Activated T-helper 2 cell treated with anti-CD3 and anti-CD28 coated beads, Interferon-gamma antibody, Interleukin-2, Interleukin-4, amounts not matched to agents 10 μg/mL and 5 μg/mL and 100 μg/mL, durations not matched to agents 14 hours and 24 hours and 36 hours (primary cell): Measurements from ENCODE around the gene PLPP6. TPM values are rescaled to one million over a fixed set of nuclear protein-coding genes. Genes with fewer than 3 reads are reported as not detected.

Experiments
- DNase-seq: peaks from one replicate; pipeline ENCODE4 v3.0.0; 2021; ENCODE audit warnings: low spot score
- H3K27ac Mint-ChIP-seq: one replicate; pipeline ENCODE4 v1.8.0; 2021; ENCODE audit warnings: mixed read lengths
- H3K27me3 Mint-ChIP-seq: one replicate; pipeline ENCODE4 v1.8.0; 2021; ENCODE audit warnings: low read depth, mixed read lengths
- H3K36me3 Mint-ChIP-seq: one replicate; pipeline ENCODE4 v1.8.0; 2021; ENCODE audit warnings: low read depth, mixed read lengths
- H3K4me1 Mint-ChIP-seq: one replicate; pipeline ENCODE4 v1.8.0; 2021; ENCODE audit warnings: low read depth, mixed read lengths
- H3K4me3 Mint-ChIP-seq: one replicate; pipeline ENCODE4 v1.8.0; 2021; ENCODE audit warnings: low read depth, mild to moderate bottlenecking, moderate library complexity, mixed read lengths
- H3K9me3 Mint-ChIP-seq: one replicate; pipeline ENCODE4 v1.8.0; 2021; ENCODE audit warnings: mixed read lengths
- intact Hi-C: fragments of 100-400 bp; cut with micrococcal nuclease; formaldehyde crosslinking; loops from one replicate; pipeline ENCODE4 v1.15.1; 2023
- total RNA-seq: library from RNA; stranded (reverse); gene quantifications from 2 replicates; pipeline ENCODE4 v1.2.3, GENCODE V29; 2022

The PLPP6 gene
- total RNA-seq, 1 donor from 2014 or later = 5.9 TPM

GRCh38 chr9:4684820-4685219 is 22.7 kb downstream of the PLPP6 start:
- H3K9me3 Mint-ChIP-seq = no peaks in the 10 kb centered on the region
- no peak for DNase-seq
- H3K27me3 Mint-ChIP-seq = no peaks in the 10 kb centered on the region
- no peak overlapping the region for H3K27ac Mint-ChIP-seq
- H3K4me3 Mint-ChIP-seq = no peak overlapping the region
- H3K4me1 Mint-ChIP-seq = peaks cover 22% of the 10 kb centered on the region
- peaks cover 36% of the 10 kb centered on the region for H3K36me3 Mint-ChIP-seq
- intact Hi-C loops = loop anchor here (5.0 to 10.0 kb wide), 2 partner anchors 297 to 920 kb away; no protein-coding TSS in a partner anchor

GRCh38 chr9:4686112-4686511 is 24.0 kb downstream of the PLPP6 start:
- intact Hi-C loops = loop anchor here (5.0 to 10.0 kb wide), 2 partner anchors 296 to 919 kb away; no protein-coding TSS in a partner anchor
- H3K4me3 Mint-ChIP-seq = no peak overlapping the region
- H3K36me3 Mint-ChIP-seq = peaks cover 49% of the 10 kb centered on the region
- H3K27me3 Mint-ChIP-seq = no peaks in the 10 kb centered on the region
- no peak for DNase-seq
- H3K9me3 Mint-ChIP-seq = no peaks in the 10 kb centered on the region
- peaks cover 31% of the 10 kb centered on the region for H3K4me1 Mint-ChIP-seq
- no peak overlapping the region for H3K27ac Mint-ChIP-seq

GRCh38 chr9:4686584-4686983 is 24.5 kb downstream of the PLPP6 start:
- DNase-seq = no peak
- H3K27ac Mint-ChIP-seq = no peak overlapping the region
- no peaks in the 10 kb centered on the region for H3K9me3 Mint-ChIP-seq
- intact Hi-C loops = loop anchor here (5.0 to 10.0 kb wide), 2 partner anchors 296 to 918 kb away; no protein-coding TSS in a partner anchor
- H3K4me3 Mint-ChIP-seq = no peak overlapping the region
- H3K27me3 Mint-ChIP-seq = no peaks in the 10 kb centered on the region
- H3K36me3 Mint-ChIP-seq = peaks cover 53% of the 10 kb centered on the region
- peaks cover 32% of the 10 kb centered on the region for H3K4me1 Mint-ChIP-seq

- peaks cover 26% of the 10 kb centered on the region for H3K4me1 Mint-ChIP-seq
- no peaks in the 10 kb centered on the region for H3K27me3 Mint-ChIP-seq
- DNase-seq = no peak
- peaks cover 55% of the 10 kb centered on the region for H3K36me3 Mint-ChIP-seq
- H3K4me3 Mint-ChIP-seq = no peak overlapping the region
- H3K27ac Mint-ChIP-seq = peak overlapping the region; percentile 51
- no peaks in the 10 kb centered on the region for H3K9me3 Mint-ChIP-seq
- intact Hi-C loops = loop anchor here (1.0 to 10.0 kb wide), 5 partner anchors 10 to 916 kb away; partner anchors contain the start of genes AK3 and CDC37L1
These were observed 26.9 kb downstream of the PLPP6 start for GRCh38 chr9:4689021-4689420.

GRCh38 chr9:4689687-4690104 is 27.6 kb downstream of the PLPP6 start:
- H3K36me3 Mint-ChIP-seq = peaks cover 51% of the 10 kb centered on the region
- H3K9me3 Mint-ChIP-seq = no peaks in the 10 kb centered on the region
- H3K4me1 Mint-ChIP-seq = peaks cover 25% of the 10 kb centered on the region
- peak overlapping the region; percentile 57 for H3K27ac Mint-ChIP-seq
- intact Hi-C loops = loop anchor here (1.0 to 10.0 kb wide), 5 partner anchors 10 to 915 kb away; partner anchors contain the start of genes AK3 and CDC37L1
- no peak for DNase-seq
- H3K4me3 Mint-ChIP-seq = no peak overlapping the region
- H3K27me3 Mint-ChIP-seq = no peaks in the 10 kb centered on the region

GRCh38 chr9:4690144-4690543 is 28.1 kb downstream of the PLPP6 start:
- Mint-ChIP-seq H3K27ac (no peak overlapping the region), H3K27me3 (no peaks in the 10 kb centered on the region), H3K9me3 (no peaks in the 10 kb centered on the region), H3K4me3 (no peak overlapping the region), H3K4me1 (peaks cover 22% of the 10 kb centered on the region), H3K36me3 (peaks cover 47% of the 10 kb centered on the region)
- no peak for DNase-seq
- intact Hi-C loops = no loop called here

- H3K4me3 Mint-ChIP-seq = no peak overlapping the region
- H3K4me1 Mint-ChIP-seq = peaks cover 18% of the 10 kb centered on the region
- H3K27me3 Mint-ChIP-seq = no peaks in the 10 kb centered on the region
- no peaks in the 10 kb centered on the region for H3K9me3 Mint-ChIP-seq
- DNase-seq = no peak
- intact Hi-C loops = no loop called here
- H3K27ac Mint-ChIP-seq = no peak overlapping the region
- peaks cover 42% of the 10 kb centered on the region for H3K36me3 Mint-ChIP-seq
These were observed 29.7 kb downstream of the PLPP6 start for GRCh38 chr9:4691795-4692194.

GRCh38 chr9:4700091-4700490 is 38.0 kb downstream of the PLPP6 start:
- Mint-ChIP-seq H3K4me3 (no peak overlapping the region), H3K27me3 (no peaks in the 10 kb centered on the region), H3K4me1 (peaks cover 3% of the 10 kb centered on the region), H3K9me3 (no peaks in the 10 kb centered on the region), H3K27ac (no peak overlapping the region), H3K36me3 (peaks cover 66% of the 10 kb centered on the region)
- no peak for DNase-seq
- intact Hi-C loops = no loop called here

- intact Hi-C loops = no loop called here
- peaks cover 65% of the 10 kb centered on the region for H3K36me3 Mint-ChIP-seq
These were observed 38.8 kb downstream of the PLPP6 start for GRCh38 chr9:4700932-4701331.

GRCh38 chr9:4701526-4701925 is 39.4 kb downstream of the PLPP6 start:
- no peak overlapping the region for H3K27ac Mint-ChIP-seq
- intact Hi-C loops = no loop called here
- H3K27me3 Mint-ChIP-seq = no peaks in the 10 kb centered on the region
- DNase-seq = no peak
- no peaks in the 10 kb centered on the region for H3K9me3 Mint-ChIP-seq
- H3K36me3 Mint-ChIP-seq = peaks cover 66% of the 10 kb centered on the region
- H3K4me3 Mint-ChIP-seq = no peak overlapping the region
- no peaks in the 10 kb centered on the region for H3K4me1 Mint-ChIP-seq

More at GRCh38 chr9:4700932-4701331, 38.8 kb downstream of the PLPP6 start:
- DNase-seq = no peak
- Mint-ChIP-seq H3K27ac (no peak overlapping the region), H3K27me3 (no peaks in the 10 kb centered on the region), H3K4me3 (no peak overlapping the region), H3K9me3 (no peaks in the 10 kb centered on the region), H3K4me1 (peaks cover 3% of the 10 kb centered on the region)

- DNase-seq = no peak
- H3K4me1 Mint-ChIP-seq = peaks cover 5% of the 10 kb centered on the region
- H3K27ac Mint-ChIP-seq = no peak overlapping the region
- no peaks in the 10 kb centered on the region for H3K27me3 Mint-ChIP-seq
- H3K4me3 Mint-ChIP-seq = no peak overlapping the region
- H3K36me3 Mint-ChIP-seq = peaks cover 71% of the 10 kb centered on the region
- intact Hi-C loops = no loop called here
- no peaks in the 10 kb centered on the region for H3K9me3 Mint-ChIP-seq
These were observed 42.0 kb downstream of the PLPP6 start for GRCh38 chr9:4704129-4704528.

GRCh38 chr9:4706021-4706420 is 43.9 kb downstream of the PLPP6 start:
- intact Hi-C loops = no loop called here
- peaks cover 65% of the 10 kb centered on the region for H3K36me3 Mint-ChIP-seq
- no peaks in the 10 kb centered on the region for H3K27me3 Mint-ChIP-seq
- H3K4me3 Mint-ChIP-seq = no peak overlapping the region
- peaks cover 5% of the 10 kb centered on the region for H3K4me1 Mint-ChIP-seq
- DNase-seq = no peak
- peak overlapping the region; percentile 8 for H3K27ac Mint-ChIP-seq
- H3K9me3 Mint-ChIP-seq = no peaks in the 10 kb centered on the region

- Mint-ChIP-seq H3K4me1 (peaks cover 5% of the 10 kb centered on the region), H3K27ac (no peak overlapping the region), H3K9me3 (no peaks in the 10 kb centered on the region), H3K27me3 (no peaks in the 10 kb centered on the region), H3K36me3 (peaks cover 64% of the 10 kb centered on the region), H3K4me3 (no peak overlapping the region)
- DNase-seq = no peak
- intact Hi-C loops = no loop called here
These were observed 45.0 kb downstream of the PLPP6 start for GRCh38 chr9:4706971-4707622.
